ENCODE data around the gene WIPF1.

GRCh38 chr2:174606336-174606735 lies 8.7 kb upstream of the WIPF1 start:
- TF ChIP-seq CTCF (conservative IDR thresholded peaks at IDR 0.05) (no peak), ZFX (IDR thresholded peaks at IDR 0.05) (no peak)

Data from C4-2B (cell line).